IPS-11a (cell line): ENCODE data around the gene HEXIM1.

ENCODE experiments used
- H3K4me3 ChIP-seq: one replicate; pipeline ENCODE4 v1.5.1; 2013; ENCODE audit warnings: low read depth, low read length, control low read depth

The HEXIM1 gene, protein sequence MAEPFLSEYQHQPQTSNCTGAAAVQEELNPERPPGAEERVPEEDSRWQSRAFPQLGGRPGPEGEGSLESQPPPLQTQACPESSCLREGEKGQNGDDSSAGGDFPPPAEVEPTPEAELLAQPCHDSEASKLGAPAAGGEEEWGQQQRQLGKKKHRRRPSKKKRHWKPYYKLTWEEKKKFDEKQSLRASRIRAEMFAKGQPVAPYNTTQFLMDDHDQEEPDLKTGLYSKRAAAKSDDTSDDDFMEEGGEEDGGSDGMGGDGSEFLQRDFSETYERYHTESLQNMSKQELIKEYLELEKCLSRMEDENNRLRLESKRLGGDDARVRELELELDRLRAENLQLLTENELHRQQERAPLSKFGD

DNA sequence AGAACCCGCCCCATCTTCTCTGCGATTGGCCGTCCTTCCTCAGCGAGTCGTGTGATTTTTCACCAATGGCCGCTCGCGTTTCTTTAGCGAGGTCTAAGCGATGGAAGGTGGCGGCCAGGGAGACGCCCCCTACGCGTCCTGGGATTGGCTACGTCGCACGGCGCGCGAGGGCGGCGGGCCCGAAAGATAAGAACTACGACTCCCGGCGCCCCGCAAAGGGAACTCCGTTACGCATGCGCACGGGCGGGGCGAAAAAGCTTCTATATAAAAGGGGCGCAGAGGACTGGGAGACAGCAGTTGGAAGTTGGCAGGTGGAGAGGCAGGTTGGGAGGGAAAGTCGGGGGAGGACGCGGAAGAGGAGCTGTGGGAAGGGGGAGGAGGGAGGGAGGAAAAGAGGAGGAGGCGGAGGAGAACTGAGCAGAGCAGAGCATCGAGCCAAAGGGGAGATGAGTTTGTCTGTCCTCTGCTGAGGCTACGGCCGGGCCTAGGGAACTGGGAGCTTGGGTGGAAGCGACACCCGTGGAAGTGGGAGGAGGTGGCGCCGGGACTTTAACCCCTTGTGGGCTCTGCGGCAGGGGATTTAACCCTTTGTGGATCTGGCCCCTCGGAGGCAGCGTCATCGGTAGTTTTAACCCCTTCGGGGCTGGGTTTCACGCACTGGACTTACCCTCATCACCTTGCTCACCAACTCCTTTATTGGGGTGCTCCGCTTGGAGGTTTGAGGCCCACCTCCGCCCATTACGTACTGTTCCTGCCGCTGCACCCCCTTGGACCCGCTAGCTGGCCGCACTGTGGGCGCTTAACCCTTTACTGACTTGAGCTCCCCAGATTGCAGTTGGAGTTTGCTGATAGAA, at the start of gene HEXIM1:
TSS of gene HEXIM1 (plus strand) at position 293 of the 854 bp plus-strand sequence. CDS start 716 bp downstream, outside the sequence.
- peak within 1 kb of the TSS; percentile 93 for H3K4me3 ChIP-seq

DNA sequence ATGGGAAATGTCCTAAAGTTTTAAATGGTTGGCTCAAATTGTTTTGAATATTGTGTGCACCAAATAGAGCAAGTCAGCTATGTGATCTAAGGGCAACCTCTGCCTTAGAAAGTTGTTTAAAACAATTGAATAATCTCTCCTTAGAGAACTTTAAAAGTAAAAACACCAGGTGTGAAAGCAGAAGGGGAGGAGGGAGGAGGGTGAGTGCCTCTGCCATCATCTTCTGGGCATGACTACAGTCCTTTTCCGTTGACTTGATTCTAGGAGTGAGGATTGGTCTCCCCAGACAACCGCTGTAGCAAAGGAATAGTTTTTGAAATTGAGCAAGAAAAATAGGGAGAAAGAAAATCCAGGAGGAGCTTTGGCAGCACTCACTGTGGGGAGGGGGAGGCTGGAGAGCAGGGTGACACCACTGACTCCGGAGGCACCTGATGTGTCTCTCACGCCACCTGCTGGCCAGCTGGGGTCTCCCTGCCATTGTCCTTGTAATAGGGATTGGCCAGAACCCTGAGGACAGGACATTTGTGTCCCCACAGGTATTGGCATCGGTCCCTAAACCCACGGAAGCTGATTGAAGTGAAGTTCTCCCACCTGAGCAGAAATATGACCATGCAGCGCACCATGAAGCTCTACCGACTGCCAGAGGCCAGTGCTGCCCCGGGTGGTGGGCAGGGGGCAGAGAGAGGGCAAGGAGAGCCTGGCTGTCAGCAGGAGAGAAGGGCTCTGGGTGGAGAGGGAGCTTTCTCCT, 49.2 kb upstream of the HEXIM1 start:
- H3K4me3 ChIP-seq = no peak overlapping the region

DNA sequence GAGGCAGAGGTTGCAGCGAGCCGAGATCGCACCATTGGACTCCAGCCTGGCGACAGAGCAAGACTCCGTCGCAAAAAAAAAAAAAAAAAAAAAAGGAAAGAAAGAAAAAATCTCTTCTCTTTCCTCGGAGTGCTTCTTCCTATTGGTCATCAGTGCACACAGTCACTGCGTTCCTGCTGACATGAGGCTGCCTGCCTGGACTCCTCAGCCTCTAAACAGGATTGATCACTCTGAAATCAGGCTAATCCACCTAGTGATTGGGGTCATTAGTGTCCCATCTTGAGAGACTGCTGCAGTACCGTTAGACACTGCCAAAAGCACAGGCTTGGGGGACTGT, 46.8 kb upstream of the HEXIM1 start:
- H3K4me3 ChIP-seq = no peak overlapping the region

DNA sequence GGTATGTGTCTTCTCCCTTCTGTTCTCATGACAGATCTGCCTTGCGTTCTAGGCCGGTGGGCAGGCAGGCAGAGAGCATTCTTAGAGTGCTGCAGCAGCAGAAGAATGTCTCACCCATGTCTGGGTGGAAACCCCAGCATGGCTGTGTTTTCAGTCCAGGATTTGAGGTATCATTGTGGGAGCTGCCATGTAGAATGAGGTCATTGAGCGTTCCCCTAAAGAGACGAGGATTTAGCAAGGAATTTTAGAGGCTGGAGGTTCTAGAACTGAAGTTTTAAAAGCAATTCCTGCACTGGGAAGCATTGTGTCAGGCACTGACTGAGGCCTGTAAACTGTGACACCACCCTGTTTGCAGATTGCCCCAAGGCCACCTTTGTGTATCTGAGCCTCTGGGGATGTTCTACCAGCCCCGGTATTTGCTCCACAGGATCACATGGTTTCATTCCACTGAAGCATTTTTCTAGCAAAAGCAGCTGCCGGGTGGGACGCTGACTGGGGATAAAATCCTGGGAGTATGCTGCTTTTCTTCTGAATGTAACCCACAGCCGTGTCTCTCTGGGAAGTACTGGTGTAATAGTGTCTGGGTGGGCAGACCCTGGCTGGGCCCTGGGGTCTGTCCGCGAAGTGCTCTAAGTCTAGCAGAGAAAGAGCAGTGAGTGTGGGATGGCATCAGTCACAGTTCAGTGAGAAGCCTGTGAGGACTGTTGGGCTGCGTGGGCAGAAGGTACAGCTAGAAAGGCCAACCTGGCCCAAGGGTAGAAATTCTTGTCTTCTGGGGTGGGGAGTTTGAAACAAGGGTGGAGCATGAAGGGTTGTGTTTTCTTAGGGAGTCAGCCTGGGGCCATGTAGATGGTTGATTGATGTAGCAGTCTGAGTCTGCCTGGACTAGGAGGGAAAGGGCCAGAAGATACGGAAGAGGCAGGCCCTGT, 46.1 kb upstream of the HEXIM1 start:
- no peak overlapping the region for H3K4me3 ChIP-seq

DNA sequence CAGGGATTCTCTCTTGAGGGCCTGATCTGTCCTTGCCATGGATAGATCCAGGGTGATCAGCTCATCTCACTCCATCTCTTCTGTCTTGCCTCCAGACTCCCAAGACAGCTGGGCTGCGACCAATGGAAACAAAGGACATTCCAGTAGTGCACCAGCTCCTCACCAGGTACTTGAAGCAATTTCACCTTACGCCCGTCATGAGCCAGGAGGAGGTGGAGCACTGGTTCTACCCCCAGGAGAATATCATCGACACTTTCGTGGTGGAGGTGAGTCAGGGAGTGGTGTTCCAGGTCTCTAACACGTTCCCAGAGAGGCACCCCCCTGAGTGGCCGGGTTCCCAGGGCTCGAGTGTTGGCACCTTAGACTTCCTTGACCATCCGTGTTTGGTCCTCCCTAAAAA, 45.4 kb upstream of the HEXIM1 start:
- no peak overlapping the region for H3K4me3 ChIP-seq

DNA sequence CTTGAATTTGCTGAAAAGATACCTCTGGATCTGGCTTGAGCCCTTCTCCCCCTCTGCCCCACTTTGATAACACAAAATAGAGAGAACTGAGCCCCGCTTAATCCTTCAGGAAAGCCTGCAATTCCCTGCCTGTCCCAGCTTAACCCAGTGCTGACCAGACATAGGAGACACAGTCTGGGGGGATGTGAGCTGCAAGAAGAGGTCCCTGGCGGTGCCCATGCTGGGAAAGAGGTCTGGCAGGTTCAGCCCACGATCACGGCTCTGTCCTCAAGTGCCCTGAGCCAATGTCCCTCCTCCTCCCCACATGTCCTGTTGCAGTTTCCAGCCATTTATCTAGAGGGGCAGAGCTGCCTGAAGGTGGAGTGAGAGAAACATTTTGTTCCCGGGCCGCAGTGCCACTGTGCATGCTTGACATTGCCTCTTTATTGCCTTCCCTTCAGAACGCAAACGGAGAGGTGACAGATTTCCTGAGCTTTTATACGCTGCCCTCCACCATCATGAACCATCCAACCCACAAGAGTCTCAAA, 44.9 kb upstream of the HEXIM1 start:
- no peak overlapping the region for H3K4me3 ChIP-seq

DNA sequence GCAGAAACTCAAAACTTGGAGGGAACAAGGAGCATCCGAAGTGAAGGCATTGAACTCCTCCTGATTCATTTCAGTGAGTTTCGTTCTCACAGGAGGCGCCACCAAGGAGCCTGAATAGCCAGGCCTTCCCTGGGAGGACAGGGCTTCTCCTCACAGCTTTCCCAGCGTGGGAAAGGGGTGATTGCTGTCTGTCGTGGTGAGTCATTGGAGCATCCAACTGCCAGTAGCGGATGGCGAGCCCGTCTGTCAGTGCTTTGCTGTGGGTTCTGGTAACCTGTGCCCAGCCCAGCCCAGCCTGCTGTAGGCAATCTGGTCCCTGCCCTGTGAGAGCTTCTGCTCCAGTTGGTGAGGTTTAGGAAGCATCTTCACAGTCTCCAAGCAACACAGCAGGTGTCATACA, 44.2 kb upstream of the HEXIM1 start:
- no peak overlapping the region for H3K4me3 ChIP-seq

DNA sequence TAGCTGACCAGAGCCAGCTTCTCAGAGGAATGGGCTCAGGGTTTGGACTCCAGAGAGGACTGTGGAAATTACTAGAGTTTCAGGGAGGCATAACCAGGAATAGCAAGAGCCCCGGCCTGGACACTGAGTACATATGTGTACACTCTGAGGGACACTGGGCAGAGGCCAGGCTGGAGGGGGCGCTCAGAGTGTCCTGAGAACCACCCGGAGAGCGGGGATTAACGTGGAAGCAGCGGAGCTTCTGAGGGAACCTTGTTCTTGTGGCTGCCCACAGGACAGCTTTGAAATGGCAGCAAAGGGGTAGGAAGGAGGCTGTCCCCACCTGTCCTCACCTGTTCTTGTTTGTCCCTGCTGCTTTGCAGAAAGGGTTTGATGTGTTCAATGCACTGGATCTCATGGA, 43.8 kb upstream of the HEXIM1 start:
- no peak overlapping the region for H3K4me3 ChIP-seq

DNA sequence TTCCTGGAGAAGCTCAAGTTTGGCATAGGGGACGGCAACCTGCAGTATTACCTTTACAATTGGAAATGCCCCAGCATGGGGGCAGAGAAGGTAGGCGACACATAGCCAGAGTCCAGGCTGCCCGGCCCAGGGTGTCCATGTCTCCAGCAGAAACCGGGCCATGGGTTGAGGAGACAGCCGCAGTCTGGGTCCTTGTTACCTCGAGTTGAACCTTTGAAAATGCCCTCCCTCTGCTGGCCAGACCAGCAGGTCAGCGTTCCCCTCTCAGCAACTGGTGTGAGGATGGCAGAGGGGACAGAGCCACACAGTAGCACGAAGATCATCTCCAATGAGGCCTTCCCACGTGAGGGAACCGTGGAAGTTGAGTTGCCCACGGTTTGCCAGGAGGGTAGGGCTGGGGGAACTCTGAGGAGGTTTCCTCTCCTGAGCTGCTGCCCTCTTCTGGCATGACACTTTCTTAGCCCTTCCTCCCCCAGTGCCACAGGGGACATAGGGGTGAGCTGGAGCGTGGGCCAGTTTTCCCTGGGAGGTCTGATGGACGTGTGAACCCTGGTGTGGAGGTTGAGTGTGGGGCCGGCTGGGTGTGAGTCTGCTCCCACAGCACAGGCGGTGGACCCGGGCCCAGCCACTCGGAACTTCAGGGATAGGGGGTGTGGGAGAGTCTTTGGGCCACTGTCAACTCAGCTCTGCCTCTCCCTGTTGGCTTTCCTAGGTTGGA, 43.2 kb upstream of the HEXIM1 start:
- H3K4me3 ChIP-seq = no peak overlapping the region

DNA sequence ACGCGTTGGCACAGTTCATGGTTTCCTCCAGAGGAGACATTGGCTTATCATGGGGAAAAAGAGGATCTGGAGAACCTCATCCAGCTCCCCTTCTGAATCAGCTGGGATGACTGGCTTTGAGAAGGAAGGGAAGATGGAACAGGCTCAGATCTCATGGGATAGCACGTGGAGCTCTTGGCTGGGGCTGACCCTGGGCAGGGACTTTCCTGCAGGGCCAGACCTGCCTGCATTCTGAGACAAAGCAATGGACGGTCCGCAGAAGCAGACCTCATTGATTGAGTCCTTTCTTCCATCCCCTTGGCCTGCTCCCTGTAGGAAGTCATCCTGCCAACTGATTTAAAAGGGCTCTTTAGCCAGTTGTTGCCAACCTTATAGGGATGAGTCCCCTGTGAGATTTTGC, 42.2 kb upstream of the HEXIM1 start:
- no peak overlapping the region for H3K4me3 ChIP-seq

DNA sequence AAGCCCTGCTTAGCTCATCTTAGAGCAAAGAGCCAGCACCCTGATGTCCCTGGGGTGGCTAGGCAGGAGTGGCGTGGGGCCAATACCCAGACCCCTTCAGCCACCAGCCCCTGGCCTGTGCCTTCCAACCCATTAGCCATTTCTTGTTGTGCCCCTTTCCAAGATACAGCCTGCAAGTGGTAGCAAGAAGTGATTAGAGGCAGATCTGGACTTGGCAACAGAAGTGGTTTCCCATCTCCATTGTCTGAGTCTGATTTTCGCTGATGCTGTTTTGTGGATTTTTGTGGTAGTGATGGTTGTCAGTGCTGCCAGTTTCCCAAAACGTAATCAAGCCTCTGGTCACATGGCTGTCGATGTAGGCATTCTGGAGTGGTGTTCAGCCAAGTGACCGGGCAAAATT, 41.7 kb upstream of the HEXIM1 start:
- H3K4me3 ChIP-seq = no peak overlapping the region

DNA sequence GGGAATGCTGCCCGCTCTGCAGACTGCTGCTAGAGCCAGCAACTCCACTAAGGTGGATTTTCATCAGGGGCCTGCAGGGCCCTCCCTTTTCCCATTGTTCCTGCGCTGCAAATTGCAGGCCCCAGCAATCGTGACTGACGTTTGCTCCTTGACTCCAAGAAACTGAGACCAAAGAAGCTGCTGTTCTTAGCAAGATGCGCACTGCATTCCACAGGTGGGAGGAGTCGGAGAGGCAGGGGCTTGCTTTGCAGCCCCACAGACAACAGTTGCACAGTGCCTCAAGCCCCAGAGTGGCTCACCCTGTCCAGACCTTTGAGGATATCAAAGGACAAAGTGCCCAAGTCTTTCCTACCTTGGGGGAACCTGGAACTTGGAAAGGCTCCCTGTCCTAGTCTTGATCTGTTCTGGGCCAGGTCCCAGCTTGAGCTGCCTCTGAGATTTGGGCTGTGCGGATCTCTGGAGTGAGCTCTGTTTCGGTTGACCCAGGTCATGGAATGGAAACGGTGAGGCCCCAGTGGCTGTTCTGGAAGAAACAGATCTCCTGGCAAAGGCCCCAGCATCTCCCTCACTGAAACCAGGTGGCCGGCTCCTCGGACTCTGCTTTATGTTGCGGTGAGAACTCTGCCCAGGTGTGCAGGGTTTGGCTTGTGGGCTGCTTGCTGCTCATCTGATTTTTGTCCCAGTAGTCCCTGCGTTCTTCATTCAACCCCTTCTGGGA, 40.8 kb upstream of the HEXIM1 start:
- no peak overlapping the region for H3K4me3 ChIP-seq

DNA sequence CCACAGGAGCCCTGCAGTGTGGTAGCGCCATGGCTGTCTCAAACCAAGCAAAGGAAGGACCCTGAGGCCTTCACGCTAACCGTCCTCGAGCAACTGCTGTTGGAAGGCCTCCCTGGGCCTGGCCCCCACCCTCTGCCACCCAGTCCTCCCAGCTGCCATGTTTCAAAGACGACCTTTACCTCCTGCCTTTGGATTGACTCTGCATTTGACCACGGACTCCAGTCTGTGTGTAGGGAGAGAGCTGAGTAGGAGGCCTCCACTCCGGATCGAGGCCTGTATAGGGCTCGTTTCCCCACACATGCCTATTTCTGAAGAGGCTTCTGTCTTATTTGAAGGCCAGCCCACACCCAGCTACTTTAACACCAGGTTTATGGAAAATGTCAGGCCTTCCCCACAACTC, 40.2 kb upstream of the HEXIM1 start:
- H3K4me3 ChIP-seq = no peak overlapping the region

DNA sequence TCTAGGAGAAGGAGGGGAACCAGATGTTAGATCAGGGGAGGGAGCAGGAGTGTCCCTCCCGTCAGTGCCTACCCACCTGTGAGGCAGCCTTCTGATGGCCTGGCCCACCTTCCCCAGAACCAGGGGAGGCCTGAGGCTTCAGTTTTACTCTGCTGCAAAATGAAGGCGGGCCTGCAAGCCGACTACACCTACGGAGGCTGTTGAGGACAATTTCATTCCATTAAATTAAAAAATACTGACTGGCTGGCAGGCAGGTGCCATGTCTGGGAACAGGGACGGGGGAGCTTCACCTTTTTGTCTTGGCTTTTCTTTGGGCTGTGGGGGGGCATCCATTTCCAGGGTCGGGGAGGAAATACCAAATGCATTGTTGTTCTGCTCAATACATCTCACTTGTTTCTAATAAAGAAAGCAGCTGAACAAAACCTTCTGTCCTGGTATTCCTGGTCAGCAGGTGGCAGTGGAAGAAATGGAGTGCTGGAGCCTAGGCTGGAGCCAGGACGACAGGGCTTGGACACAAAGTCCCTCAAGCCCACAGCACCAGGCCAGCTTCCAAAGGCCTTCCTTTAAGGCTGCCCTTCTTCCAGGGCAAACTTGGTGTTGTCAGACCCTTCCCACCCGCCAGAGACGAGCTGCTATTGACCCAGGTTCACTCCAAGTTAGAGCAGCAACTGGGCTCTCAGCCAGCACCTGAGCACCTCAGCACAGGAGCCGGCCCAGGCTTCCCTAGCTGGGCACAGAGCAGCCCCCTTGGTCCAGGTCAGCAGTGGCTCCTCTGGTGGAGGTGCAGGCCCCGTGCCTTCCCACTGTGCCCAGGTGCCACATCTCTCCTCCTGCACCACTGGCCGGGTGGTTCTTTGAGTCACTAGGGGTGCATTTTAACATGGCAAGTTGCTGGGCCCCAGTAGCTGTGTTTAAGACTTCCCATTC, 39.4 kb upstream of the HEXIM1 start:
- H3K4me3 ChIP-seq = no peak overlapping the region

DNA sequence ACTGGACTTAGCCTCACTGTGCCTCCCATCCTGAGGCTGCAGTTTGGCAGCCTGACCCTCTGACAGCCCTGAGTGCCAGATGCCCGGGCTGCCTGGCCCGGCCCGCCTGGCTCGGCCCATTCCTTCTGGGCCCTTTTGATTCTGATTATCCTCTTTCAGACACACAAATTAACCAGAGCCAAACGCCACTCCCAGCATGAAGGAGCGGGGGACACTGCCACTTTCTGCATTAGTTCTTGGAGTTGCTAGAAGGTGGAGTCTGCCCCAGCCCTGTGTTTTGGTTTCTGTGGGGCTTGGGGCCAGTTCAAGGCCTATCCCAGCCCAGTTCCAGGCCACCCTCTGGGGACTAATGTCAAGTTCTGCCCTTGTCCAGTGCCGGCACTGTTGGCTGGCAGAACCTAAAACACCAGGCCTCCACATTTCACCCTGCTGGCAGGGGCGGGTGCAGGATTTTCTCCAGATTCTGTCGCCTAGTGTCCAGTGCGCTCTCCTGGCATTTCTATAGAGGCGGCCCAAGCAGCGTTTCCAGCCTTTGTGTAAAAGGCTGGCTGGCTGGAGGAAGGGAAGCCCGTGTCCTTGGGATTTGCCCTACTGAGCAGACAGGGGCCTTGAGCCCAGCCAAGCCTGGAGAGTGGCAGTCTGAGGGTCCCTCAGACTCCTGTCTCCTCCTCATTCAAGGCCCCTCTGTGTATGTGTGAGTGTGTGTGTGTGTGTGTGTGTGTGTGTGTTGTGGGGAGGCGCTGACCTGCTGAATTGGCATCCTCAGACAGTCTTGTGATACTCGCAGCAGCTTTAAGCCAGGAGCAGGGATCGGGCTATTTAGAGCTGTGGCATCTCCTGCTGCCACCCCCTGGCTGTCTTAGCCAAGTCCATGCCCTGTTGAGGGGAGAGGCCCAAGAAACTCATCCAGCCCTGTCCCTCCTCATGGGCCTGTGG, 37.3 kb upstream of the HEXIM1 start:
- H3K4me3 ChIP-seq = no peak overlapping the region

DNA sequence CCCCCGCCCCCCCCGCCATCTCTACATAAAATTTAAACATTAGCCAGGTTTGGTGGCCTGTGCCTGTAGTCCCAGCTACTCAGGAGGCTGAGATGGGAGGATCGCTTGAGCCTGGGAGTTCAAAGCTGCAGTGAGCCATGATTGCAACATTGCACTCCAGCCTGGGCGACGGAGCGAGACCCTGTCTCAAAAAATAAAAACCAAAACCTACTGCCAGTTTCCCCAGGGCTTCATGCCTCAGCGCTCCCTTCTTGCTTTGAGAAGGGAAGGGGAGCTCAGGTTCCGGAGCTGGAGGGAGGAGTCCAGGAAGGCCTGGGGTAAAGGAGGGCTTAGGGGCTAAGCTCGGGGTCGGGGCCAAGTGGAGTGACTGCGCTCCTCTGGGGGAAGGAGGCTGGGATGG, 36.4 kb upstream of the HEXIM1 start:
- no peak overlapping the region for H3K4me3 ChIP-seq
